GM12891 (cell line): ENCODE measurements around the gene GPC6.

Source experiments
- POLR2A ChIP-seq: IDR thresholded peaks from 2 replicates; pipeline ENCODE4 v1.6.1; 2011; ENCODE audit warnings: low read depth, low read length, control low read depth
- POLR2AphosphoS5 ChIP-seq: IDR thresholded peaks from 2 replicates; pipeline ENCODE4 v1.6.1; 2011; ENCODE audit warnings: low read depth, low read length, control low read depth

DNA sequence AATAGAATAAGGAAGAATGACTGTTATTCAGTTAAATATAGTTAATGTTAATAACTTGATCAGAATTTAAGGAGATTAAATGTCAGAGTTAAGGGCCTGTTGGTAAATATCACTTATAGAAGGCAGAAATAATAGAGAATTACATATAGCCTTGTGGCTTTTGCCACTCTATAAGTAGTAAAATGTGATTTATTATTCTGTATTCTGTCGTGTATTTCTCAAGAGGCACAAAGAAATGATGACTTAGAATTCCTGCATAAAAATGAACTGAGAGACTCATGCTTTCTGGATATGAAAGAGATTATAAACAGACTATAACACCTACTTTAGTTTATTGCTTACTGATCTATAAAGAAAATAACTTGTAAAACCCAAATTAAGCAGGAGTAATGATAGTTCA, 40.1 kb downstream of the GPC6 start:
- TF ChIP-seq POLR2A (no peak), POLR2AphosphoS5 (no peak)
